ENCODE data around the gene FAAP20.

Gene FAAP20

DNA sequence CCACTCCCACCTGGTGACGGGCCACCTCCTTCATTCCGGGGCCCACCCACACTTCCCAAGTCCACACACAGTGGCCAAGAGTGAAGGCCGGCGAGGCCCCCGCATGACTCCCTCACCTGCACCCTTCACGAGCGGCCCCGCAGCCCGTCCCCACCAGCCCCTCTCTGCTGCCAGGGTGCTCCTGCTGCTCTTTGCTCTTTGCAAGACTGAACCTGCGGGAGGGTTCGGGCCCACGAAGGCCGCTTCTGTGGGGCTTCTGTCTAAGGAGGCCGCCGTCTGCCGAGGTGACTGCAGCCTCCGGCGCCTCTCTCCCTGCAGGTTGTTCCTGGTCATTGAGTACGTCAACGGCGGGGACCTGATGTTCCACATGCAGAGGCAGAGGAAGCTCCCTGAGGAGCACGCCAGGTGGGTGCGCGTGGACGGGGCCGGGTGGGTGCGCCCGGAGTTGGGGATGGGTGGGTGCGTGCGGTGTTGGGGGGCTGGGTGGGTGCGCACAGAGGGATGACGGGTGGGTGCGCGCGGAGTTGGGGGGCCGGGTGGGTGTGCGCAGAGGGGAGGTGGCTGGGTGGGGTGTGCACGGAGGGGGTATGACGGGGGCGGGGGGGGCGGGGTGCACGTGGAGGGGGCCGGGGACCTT is 25.3 kb downstream of the FAAP20 start:
- Histone ChIP-seq H3K4ac (ENCODE audit: low read length) (no peak overlapping the region), H3K9ac (ENCODE audit: low read depth, low read length, poor library complexity) (peak overlapping the region; percentile 34), H2BK5ac (ENCODE audit: low read length) (no peak overlapping the region), H4K8ac (ENCODE audit: low read depth, low read length) (peak overlapping the region; percentile 78), H3K14ac (ENCODE audit: low read length) (no peak overlapping the region), H3K4me2 (ENCODE audit: insufficient read depth, low read length, poor library complexity, severe bottlenecking) (no peak overlapping the region), H3K4me1 (ENCODE audit: control insufficient read depth in 2 of 2, insufficient read depth in 1 of 2, low read depth in 1 of 2, low read length in 2 of 2) (no peaks in the 10 kb centered on the region), H3K23ac (ENCODE audit: low read depth, low read length, poor library complexity) (peak overlapping the region; percentile 83), H3K36me3 (replicated peaks in 1 of 2; ENCODE audit: control insufficient read depth in 2 of 2, insufficient read depth in 2 of 2, low read length in 2 of 2) (peaks cover 0 to 4% of the 10 kb centered on the region in 2 donors), H2BK120ac (ENCODE audit: low read depth, low read length) (no peak overlapping the region), H3K9me3 (replicated peaks in 1 of 2; ENCODE audit: control insufficient read depth in 2 of 2, insufficient read depth in 1 of 2, low read depth in 1 of 2, low read length in 2 of 2) (peaks cover 0 to 1% of the 10 kb centered on the region in 2 donors), H3K27ac (replicated peaks; ENCODE audit: low read length) (no peak overlapping the region), H2BK15ac (ENCODE audit: low read length) (no peak overlapping the region), H2AK5ac (ENCODE audit: low read depth, low read length) (no peak overlapping the region), H3K4me3 (ENCODE audit: low read length in 2 of 2) (peak overlapping the region in 1 of 2 donors; percentile 34), H2AFZ (ENCODE audit: low read length) (no peak overlapping the region), H2BK12ac (ENCODE audit: low read length) (no peak overlapping the region), H3K27me3 (ENCODE audit: control insufficient read depth in 3 of 3, insufficient read depth in 3 of 3, low read depth in 1 of 3, low read length in 3 of 3) (peaks cover 0 to 3% (median 0%) of the 10 kb centered on the region in 3 experiments), H4K91ac (ENCODE audit: low read depth, low read length, poor library complexity) (no peak overlapping the region), H3K79me1 (ENCODE audit: low read depth, low read length) (peaks cover under 1% of the 10 kb centered on the region), H3K18ac (ENCODE audit: low read length) (no peak overlapping the region)
- no CpG with 5 or more reads among the region's 43 CpGs for WGBS, 2 donors (ENCODE audit: extremely low coverage in 2 of 2, insufficient read length in 2 of 2, insufficient replicate concordance in 1 of 2)
- no peak for DNase-seq (ENCODE audit: low spot score)

DNA sequence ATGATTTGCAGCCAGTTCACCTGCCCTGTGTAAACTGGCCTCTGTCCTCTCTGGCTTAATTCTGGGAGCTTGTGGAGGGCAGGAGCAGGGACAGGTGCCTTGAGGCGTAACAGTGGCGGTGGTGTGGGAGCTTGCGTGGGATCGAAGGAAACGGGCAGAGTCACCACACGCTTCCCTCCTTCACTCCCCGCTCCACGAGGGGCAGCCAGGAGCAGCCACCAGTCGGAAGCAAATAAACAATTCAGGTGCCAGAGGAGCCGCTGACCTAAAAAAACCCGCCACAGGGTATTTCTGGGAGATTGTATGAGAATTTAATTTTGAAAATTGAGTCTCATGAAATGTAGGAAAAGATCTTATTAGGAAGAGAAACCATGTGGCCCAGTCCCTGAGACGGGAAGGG is 26.0 kb downstream of the FAAP20 start:
- no peak overlapping the region for H3K4ac ChIP-seq (ENCODE audit: low read length)
- no peak overlapping the region for H3K4me3 ChIP-seq (ENCODE audit: low read length in 2 of 2)
- no CpG with 5 or more reads among the region's 12 CpGs for WGBS, 2 donors (ENCODE audit: extremely low coverage in 2 of 2, insufficient read length in 2 of 2, insufficient replicate concordance in 1 of 2)
- no peak overlapping the region for H3K4me2 ChIP-seq (ENCODE audit: insufficient read depth, low read length, poor library complexity, severe bottlenecking)
- no peak for DNase-seq (ENCODE audit: low spot score)
- no peaks in the 10 kb centered on the region for H3K4me1 ChIP-seq (ENCODE audit: control insufficient read depth in 2 of 2, insufficient read depth in 1 of 2, low read depth in 1 of 2, low read length in 2 of 2)
- no peak overlapping the region for H2BK120ac ChIP-seq (ENCODE audit: low read depth, low read length)
- H3K18ac ChIP-seq (ENCODE audit: low read length) = no peak overlapping the region
- peaks cover 1% of the 10 kb centered on the region for H3K79me1 ChIP-seq (ENCODE audit: low read depth, low read length)
- no peak overlapping the region for H2AK5ac ChIP-seq (ENCODE audit: low read depth, low read length)
- no peak overlapping the region for H4K91ac ChIP-seq (ENCODE audit: low read depth, low read length, poor library complexity)
- H4K8ac ChIP-seq (ENCODE audit: low read depth, low read length) = no peak overlapping the region
- H3K23ac ChIP-seq (ENCODE audit: low read depth, low read length, poor library complexity) = no peak overlapping the region
- H3K9ac ChIP-seq (ENCODE audit: low read depth, low read length, poor library complexity) = no peak overlapping the region
- H2BK12ac ChIP-seq (ENCODE audit: low read length) = no peak overlapping the region
- peaks cover 0 to 3% of the 10 kb centered on the region in 2 donors for H3K36me3 ChIP-seq (replicated peaks in 1 of 2; ENCODE audit: control insufficient read depth in 2 of 2, insufficient read depth in 2 of 2, low read length in 2 of 2)
- H3K27ac ChIP-seq (replicated peaks; ENCODE audit: low read length) = no peak overlapping the region
- peaks cover 0 to 3% (median 0%) of the 10 kb centered on the region in 3 experiments for H3K27me3 ChIP-seq (ENCODE audit: control insufficient read depth in 3 of 3, insufficient read depth in 3 of 3, low read depth in 1 of 3, low read length in 3 of 3)
- peaks cover 4 to 5% of the 10 kb centered on the region in 2 donors for H3K9me3 ChIP-seq (replicated peaks in 1 of 2; ENCODE audit: control insufficient read depth in 2 of 2, insufficient read depth in 1 of 2, low read depth in 1 of 2, low read length in 2 of 2)
- H3K14ac ChIP-seq (ENCODE audit: low read length) = no peak overlapping the region
- no peak overlapping the region for H2BK5ac ChIP-seq (ENCODE audit: low read length)
- H2BK15ac ChIP-seq (ENCODE audit: low read length) = no peak overlapping the region
- no peak overlapping the region for H2AFZ ChIP-seq (ENCODE audit: low read length)

GRCh38 chr1:2168090-2168489 is 26.5 kb downstream of the FAAP20 start:
- Histone ChIP-seq H3K9ac (ENCODE audit: low read depth, low read length, poor library complexity) (no peak overlapping the region), H4K91ac (ENCODE audit: low read depth, low read length, poor library complexity) (no peak overlapping the region), H2BK120ac (ENCODE audit: low read depth, low read length) (no peak overlapping the region), H2AK5ac (ENCODE audit: low read depth, low read length) (no peak overlapping the region), H3K4me3 (ENCODE audit: low read length in 2 of 2) (no peak overlapping the region), H3K79me1 (ENCODE audit: low read depth, low read length) (peaks cover 1% of the 10 kb centered on the region), H2AFZ (ENCODE audit: low read length) (no peak overlapping the region), H3K23ac (ENCODE audit: low read depth, low read length, poor library complexity) (no peak overlapping the region), H3K4me2 (ENCODE audit: insufficient read depth, low read length, poor library complexity, severe bottlenecking) (no peak overlapping the region), H3K27ac (replicated peaks; ENCODE audit: low read length) (no peak overlapping the region), H3K18ac (ENCODE audit: low read length) (no peak overlapping the region), H3K27me3 (ENCODE audit: control insufficient read depth in 3 of 3, insufficient read depth in 3 of 3, low read depth in 1 of 3, low read length in 3 of 3) (peaks cover 0 to 3% (median 0%) of the 10 kb centered on the region in 3 experiments), H2BK15ac (ENCODE audit: low read length) (no peak overlapping the region), H4K8ac (ENCODE audit: low read depth, low read length) (no peak overlapping the region), H3K14ac (ENCODE audit: low read length) (no peak overlapping the region), H2BK12ac (ENCODE audit: low read length) (no peak overlapping the region), H3K4me1 (ENCODE audit: control insufficient read depth in 2 of 2, insufficient read depth in 1 of 2, low read depth in 1 of 2, low read length in 2 of 2) (no peaks in the 10 kb centered on the region), H3K9me3 (replicated peaks in 1 of 2; ENCODE audit: control insufficient read depth in 2 of 2, insufficient read depth in 1 of 2, low read depth in 1 of 2, low read length in 2 of 2) (peaks cover 6 to 8% of the 10 kb centered on the region in 2 donors), H3K36me3 (replicated peaks in 1 of 2; ENCODE audit: control insufficient read depth in 2 of 2, insufficient read depth in 2 of 2, low read length in 2 of 2) (peaks cover 0 to 4% of the 10 kb centered on the region in 2 donors), H3K4ac (ENCODE audit: low read length) (no peak overlapping the region), H2BK5ac (ENCODE audit: low read length) (no peak overlapping the region)
- WGBS, 2 donors (ENCODE audit: extremely low coverage in 2 of 2, insufficient read length in 2 of 2, insufficient replicate concordance in 1 of 2) = no CpG with 5 or more reads among the region's 13 CpGs
- no peak for DNase-seq (ENCODE audit: low spot score)

DNA sequence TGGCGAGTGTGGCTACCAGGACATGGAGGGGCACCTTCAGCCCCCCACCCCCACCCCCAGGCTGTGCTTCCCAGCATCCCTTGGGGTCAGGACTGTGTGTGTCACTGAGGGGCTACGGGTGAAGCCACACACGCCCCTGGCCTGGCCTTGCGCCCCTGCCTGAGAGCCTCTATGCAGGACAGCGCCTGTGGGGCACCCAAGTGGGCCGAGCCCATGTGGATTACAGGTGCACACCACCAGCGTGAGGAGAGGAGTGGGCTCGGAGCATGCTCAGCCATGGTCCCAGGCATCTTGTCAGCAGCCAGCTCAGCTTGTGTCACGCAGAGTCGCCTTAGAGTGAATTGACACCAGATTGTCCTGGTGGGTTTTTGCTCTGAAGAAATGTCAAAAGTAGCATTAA is 27.9 kb downstream of the FAAP20 start:
- Histone ChIP-seq H2BK12ac (ENCODE audit: low read length) (peak overlapping the region; percentile 31), H2BK15ac (ENCODE audit: low read length) (no peak overlapping the region), H3K27me3 (ENCODE audit: control insufficient read depth in 3 of 3, insufficient read depth in 3 of 3, low read depth in 1 of 3, low read length in 3 of 3) (peaks cover 0 to 3% (median 0%) of the 10 kb centered on the region in 3 experiments), H3K4me3 (ENCODE audit: low read length in 2 of 2) (no peak overlapping the region), H4K91ac (ENCODE audit: low read depth, low read length, poor library complexity) (no peak overlapping the region), H3K23ac (ENCODE audit: low read depth, low read length, poor library complexity) (peak overlapping the region; percentile 98), H3K79me1 (ENCODE audit: low read depth, low read length) (peaks cover 1% of the 10 kb centered on the region), H3K27ac (replicated peaks; ENCODE audit: low read length) (no peak overlapping the region), H4K8ac (ENCODE audit: low read depth, low read length) (no peak overlapping the region), H3K4me1 (ENCODE audit: control insufficient read depth in 2 of 2, insufficient read depth in 1 of 2, low read depth in 1 of 2, low read length in 2 of 2) (no peaks in the 10 kb centered on the region), H3K14ac (ENCODE audit: low read length) (peak overlapping the region; percentile 92), H3K4ac (ENCODE audit: low read length) (no peak overlapping the region), H2AFZ (ENCODE audit: low read length) (no peak overlapping the region), H3K9ac (ENCODE audit: low read depth, low read length, poor library complexity) (peak overlapping the region; percentile 68), H3K36me3 (replicated peaks in 1 of 2; ENCODE audit: control insufficient read depth in 2 of 2, insufficient read depth in 2 of 2, low read length in 2 of 2) (peaks cover 0 to 4% of the 10 kb centered on the region in 2 donors), H3K9me3 (replicated peaks in 1 of 2; ENCODE audit: control insufficient read depth in 2 of 2, insufficient read depth in 1 of 2, low read depth in 1 of 2, low read length in 2 of 2) (peaks cover 9% of the 10 kb centered on the region in 2 donors), H2BK120ac (ENCODE audit: low read depth, low read length) (no peak overlapping the region), H3K18ac (ENCODE audit: low read length) (peak overlapping the region; percentile 23), H2BK5ac (ENCODE audit: low read length) (peak overlapping the region; percentile 49), H2AK5ac (ENCODE audit: low read depth, low read length) (peak overlapping the region; percentile 96), H3K4me2 (ENCODE audit: insufficient read depth, low read length, poor library complexity, severe bottlenecking) (no peak overlapping the region)
- WGBS, 2 donors (ENCODE audit: extremely low coverage in 2 of 2, insufficient read length in 2 of 2, insufficient replicate concordance in 1 of 2) = no CpG with 5 or more reads among the region's 10 CpGs
- no peak for DNase-seq (ENCODE audit: low spot score)
